Measurements from ENCODE around the gene KRTDAP.

Gene KRTDAP

GRCh38 chr19:35512831-35513627 lies 22.8 kb upstream of the KRTDAP start:
- no peak for DNase-seq (ENCODE audit: low read depth)

- DNase-seq (ENCODE audit: low read depth): no peak
Measured at GRCh38 chr19:35511337-35511736, 21.1 kb upstream of the KRTDAP start.

GRCh38 chr19:35510626-35510964 lies 20.3 kb upstream of the KRTDAP start:
- DNase-seq (ENCODE audit: low read depth): no peak

GRCh38 chr19:35509861-35510625 lies 19.8 kb upstream of the KRTDAP start:
- DNase-seq (ENCODE audit: low read depth): peak; percentile 73

- peak; percentile 16 for DNase-seq (ENCODE audit: low read depth)
Measured at GRCh38 chr19:35509018-35509652, 18.9 kb upstream of the KRTDAP start.

- no peak for DNase-seq (ENCODE audit: low read depth)
Measured at GRCh38 chr19:35508129-35508528, 17.9 kb upstream of the KRTDAP start.

GRCh38 chr19:35507561-35507960 lies 17.3 kb upstream of the KRTDAP start:
- no peak for DNase-seq (ENCODE audit: low read depth)

GRCh38 chr19:35506011-35506410 lies 15.7 kb upstream of the KRTDAP start:
- no peak for DNase-seq (ENCODE audit: low read depth)

- DNase-seq (ENCODE audit: low read depth): no peak
Measured at GRCh38 chr19:35502751-35503150, 12.5 kb upstream of the KRTDAP start.

- DNase-seq (ENCODE audit: low read depth): no peak
Measured at GRCh38 chr19:35501684-35502083, 11.4 kb upstream of the KRTDAP start.

GRCh38 chr19:35500611-35501010 lies 10.3 kb upstream of the KRTDAP start:
- DNase-seq (ENCODE audit: low read depth): no peak

- no peak for DNase-seq (ENCODE audit: low read depth)
Measured at GRCh38 chr19:35498984-35499527, 8.8 kb upstream of the KRTDAP start.

GRCh38 chr19:35498220-35498619 lies 8.0 kb upstream of the KRTDAP start:
- DNase-seq (ENCODE audit: low read depth): no peak

GRCh38 chr19:35497406-35497805 lies 7.1 kb upstream of the KRTDAP start:
- no peak for DNase-seq (ENCODE audit: low read depth)

GRCh38 chr19:35495107-35496064 lies 5.1 kb upstream of the KRTDAP start:
- DNase-seq (ENCODE audit: low read depth): peak; percentile 57

GRCh38 chr19:35493971-35494370 lies 3.7 kb upstream of the KRTDAP start:
- DNase-seq (ENCODE audit: low read depth): no peak

GRCh38 chr19:35491836-35492360 lies 1.6 kb upstream of the KRTDAP start:
- DNase-seq (ENCODE audit: low read depth): no peak

GRCh38 chr19:35488677-35489076 lies 1.6 kb downstream of the KRTDAP start:
- DNase-seq (ENCODE audit: low read depth): no peak

GRCh38 chr19:35487656-35488182 lies 2.5 kb downstream of the KRTDAP start:
- no peak for DNase-seq (ENCODE audit: low read depth)

- no peak for DNase-seq (ENCODE audit: low read depth)
Measured at GRCh38 chr19:35486268-35486708, 4.0 kb downstream of the KRTDAP start.

Measured in activated T-cell treated with anti-CD3 and anti-CD28 coated beads for 1 hour (primary cell).